B cell (primary cell): ENCODE results near the gene HPD. TPM values are rescaled to one million over a fixed set of nuclear protein-coding genes. Genes with fewer than 3 reads are reported as not detected.

Experiments used
- ATAC-seq: fragments of 200-7000 bp; cut with Tn5 transposase; one replicate; pipeline ENCODE4 v1.10.0; 2021; ENCODE audit warnings: low read depth, mild to moderate bottlenecking, moderate number of reproducible peaks, moderate library complexity
- CTCF ChIA-PET: fragments of 350-600 bp; sonication (Branson Sonifier 250); formaldehyde crosslinking; loops from one replicate; lab custom pipeline; 2021; ENCODE audit warnings: antibody characterized with exemption, inconsistent platforms; lab: Charles Lee
- POLR2A ChIA-PET: fragments of 350-600 bp; sonication (Branson Sonifier 250); formaldehyde crosslinking; loops from one replicate; lab custom pipeline; 2021; ENCODE audit warnings: antibody characterized with exemption; lab: Charles Lee
- DNase-seq: peaks from one replicate; pipeline ENCODE4 v3.0.0; 2013
- H2AFZ ChIP-seq: 2 replicates; pipeline ENCODE4 v1.6.1; 2012; ENCODE audit warnings: mild to moderate bottlenecking, low read depth, low read length; ENCODE audit not compliant: insufficient read depth, poor library complexity, severe bottlenecking
- H3K27ac ChIP-seq, 2 donors: 1 replicate in 1 of 2; 2 replicates in 1 of 2; pipeline ENCODE4 v1.5.1; 2012 to 2013; ENCODE audit warnings: low read length in 2 of 2, mild to moderate bottlenecking in 2 of 2, moderate library complexity in 1 of 2
- H3K27me3 ChIP-seq, 4 experiments: fragments of 200-600 bp in 1 of 4; sonication (generic) in 1 of 4; replicated peaks in 1 of 4; 1 replicate in 2 of 4; 2 replicates in 2 of 4; pipeline versions ENCODE4 v1.6.1 to v1.7.0; 2013 to 2016; ENCODE audit warnings: low read length in 3 of 4, mild to moderate bottlenecking in 2 of 4, mixed read lengths in 1 of 4, moderate library complexity in 1 of 4; ENCODE audit not compliant: insufficient read depth in 4 of 4, control insufficient read depth in 3 of 4; ENCODE audit errors: control extremely low read depth in 1 of 4
- H3K36me3 ChIP-seq, 2 experiments: replicated peaks in 1 of 2; 1 replicate in 1 of 2; 2 replicates in 1 of 2; pipeline versions ENCODE4 v1.6.1 to v1.7.1; 2013; ENCODE audit warnings: low read length in 1 of 2; ENCODE audit not compliant: insufficient read depth in 2 of 2, control insufficient read depth in 1 of 2; ENCODE audit errors: control extremely low read depth in 1 of 2, extremely low read depth in 1 of 2
- H3K4me1 ChIP-seq, 2 donors: fragments of 200-600 bp in 1 of 2; sonication (generic) in 1 of 2; 1 replicate in 1 of 2; 2 replicates in 1 of 2; pipeline versions ENCODE4 v1.5.1 to v1.6.1; 2013 to 2017; ENCODE audit warnings: low read length in 2 of 2; ENCODE audit not compliant: control insufficient read depth in 2 of 2, insufficient read depth in 2 of 2
- H3K4me2 ChIP-seq: replicated peaks from 2 replicates; pipeline ENCODE3; 2012; ENCODE audit warnings: mild to moderate bottlenecking, low read depth, low read length; ENCODE audit not compliant: poor library complexity, severe bottlenecking
- H3K4me3 ChIP-seq, 5 experiments: fragments of 200-600 bp in 1 of 5; sonication (generic) in 1 of 5; 1 replicate in 3 of 5; 2 replicates in 2 of 5; pipeline versions ENCODE4 v1.5.1 to v1.7.0; 2011 to 2016; ENCODE audit warnings: low read length in 4 of 5, mild to moderate bottlenecking in 4 of 5, low read depth in 2 of 5, control low read depth in 1 of 5, moderate library complexity in 1 of 5; ENCODE audit not compliant: insufficient read depth in 1 of 5; ENCODE audit errors: control extremely low read depth in 1 of 5, extremely low read depth in 1 of 5
- H3K79me2 ChIP-seq: fragments of 200-600 bp; sonication (generic); one replicate; pipeline ENCODE4 v1.6.0; 2016; ENCODE audit warnings: low read length; ENCODE audit not compliant: control insufficient read depth, insufficient read depth
- H3K9ac ChIP-seq: fragments of 200-600 bp; sonication (generic); 2 replicates; pipeline ENCODE4 v1.6.1; 2017; ENCODE audit warnings: mild to moderate bottlenecking, low read length, moderate library complexity
- H3K9me3 ChIP-seq, 3 donors: one replicate each; pipeline versions ENCODE4 v1.6.1 to v1.7.1; 2013; ENCODE audit warnings: low read length in 2 of 3; ENCODE audit not compliant: control insufficient read depth in 2 of 3, insufficient read depth in 1 of 3; ENCODE audit errors: control extremely low read depth in 1 of 3
- H4K20me1 ChIP-seq: 2 replicates; pipeline ENCODE4 v1.6.0; 2012; ENCODE audit warnings: mild to moderate bottlenecking, low read length; ENCODE audit not compliant: insufficient read depth, control insufficient read depth, poor library complexity, severe bottlenecking
- H3K27ac Mint-ChIP-seq: one replicate; pipeline ENCODE4 v1.8.0; 2021; ENCODE audit warnings: mixed read lengths
- H3K27me3 Mint-ChIP-seq: one replicate; pipeline ENCODE4 v1.8.0; 2021; ENCODE audit warnings: mixed read lengths
- H3K4me1 Mint-ChIP-seq: one replicate; pipeline ENCODE4 v1.8.0; 2021; ENCODE audit warnings: mixed read lengths
- H3K4me3 Mint-ChIP-seq: one replicate; pipeline ENCODE4 v1.8.0; 2021; ENCODE audit warnings: mixed read lengths
- H3K9me3 Mint-ChIP-seq: one replicate; pipeline ENCODE4 v1.8.0; 2022; ENCODE audit warnings: mixed read lengths; ENCODE audit not compliant: insufficient read depth
- EZH2 ChIP-seq: IDR thresholded peaks from 2 replicates; pipeline ENCODE4 v1.6.1; 2012; ENCODE audit warnings: borderline replicate concordance, low read depth, mild to moderate bottlenecking, moderate library complexity, low read length; ENCODE audit not compliant: insufficient read depth, poor library complexity, severe bottlenecking
- WGBS: methylation state at CpG from one replicate; pipeline ENCODE4 v1.1.5; 2013; ENCODE audit warnings: missing lambda C conversion rate; ENCODE audit not compliant: insufficient coverage; 5-methylcytosine and 5-hydroxymethylcytosine counted together
- intact Hi-C: fragments of 100-400 bp; cut with micrococcal nuclease; formaldehyde crosslinking; loops from one replicate; pipeline ENCODE4 v1.10.0; 2022
- polyA plus RNA-seq: library from polyadenylated mRNA; depleted of rRNA; stranded (reverse); fragments of >200 nt; gene quantifications from 2 replicates; pipeline ENCODE4 v1.2.3, GENCODE V29; 2012
- total RNA-seq, 2 donors: library from RNA; stranded (reverse); fragments of 120-200 nt in 1 of 2; gene quantifications; 1 replicate in 1 of 2; 2 replicates in 1 of 2; pipeline versions ENCODE4 v1.2.3 to v1.2.4, GENCODE V29; 2013 to 2022
- TF ChIP-seq, protein P1 (sequence below): fragments of 200-600 bp; IDR thresholded peaks from one replicate; pipeline ENCODE4 v1.8.0; 2022; ENCODE audit warnings: antibody characterized with exemption, mild to moderate bottlenecking

HPD gene
- total and polyA plus RNA-seq, 2 donors (not counting 1 experiment from before 2014, with no cell fraction given): not detected

DNA sequence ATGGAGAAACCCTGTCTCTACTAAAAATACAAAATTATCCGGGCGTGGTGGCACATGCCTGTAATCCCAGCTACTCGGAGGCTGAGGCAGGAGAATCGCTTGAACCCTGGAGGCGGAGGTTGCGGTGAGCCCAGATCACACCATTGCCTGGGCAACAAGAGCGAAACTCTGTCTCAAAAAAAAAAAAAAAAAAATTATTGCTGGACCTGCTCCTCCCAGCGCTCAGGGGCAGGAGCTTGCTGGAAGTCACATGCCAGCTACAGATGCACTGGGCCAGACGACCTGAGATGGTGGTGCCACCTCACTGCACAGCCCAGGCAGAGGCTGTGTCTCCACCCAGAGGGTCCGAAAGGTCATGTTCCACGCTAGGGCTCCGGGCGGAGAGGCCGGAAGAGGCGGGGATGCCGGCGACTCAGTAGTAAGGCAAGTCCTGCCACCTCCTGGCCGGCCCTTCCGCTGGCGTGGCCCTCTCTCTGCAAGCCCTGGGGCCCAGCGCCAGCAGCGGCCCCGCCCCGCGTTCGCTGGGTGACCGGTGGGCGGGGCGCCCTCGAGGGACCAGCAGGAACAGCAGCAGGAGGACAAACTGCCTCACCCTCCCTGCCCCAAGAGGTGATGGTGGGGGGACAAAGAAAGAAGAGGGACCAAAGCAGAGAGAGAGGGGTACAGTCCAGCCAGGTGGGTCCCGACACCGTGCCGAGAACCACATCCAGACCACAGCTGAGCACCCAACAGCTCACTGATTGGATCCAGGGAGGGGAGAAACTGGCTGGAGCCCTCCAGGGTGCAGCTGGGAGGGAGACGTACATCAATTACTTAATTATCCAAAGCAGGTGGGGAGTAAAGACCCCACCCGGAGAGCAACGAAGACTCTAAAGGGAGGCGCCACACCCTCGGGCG is 61.6 kb downstream of the HPD start:
- ATAC-seq (no peak), DNase-seq (no peak)
- no peak overlapping the region for H3K4me3 ChIP-seq
- no peak overlapping the region for H3K27ac ChIP-seq
- H3K9me3 Mint-ChIP-seq: no peaks in the 10 kb centered on the region
- 90% methylated on average over 32 of the region's 39 CpGs for WGBS
- POLR2A ChIA-PET: interaction anchor here (0.6 to 8.5 kb wide), 3 partner anchors 9 to 215 kb away, joined by 7 to 267 read pairs (median 60); partner anchors contain the start of gene SETD1B
- peaks cover 47% of the 10 kb centered on the region for H3K4me1 Mint-ChIP-seq
- no peak overlapping the region for H3K9ac ChIP-seq
- TF ChIP-seq EZH2: no peak
- TF ChIP-seq, protein P1, sequence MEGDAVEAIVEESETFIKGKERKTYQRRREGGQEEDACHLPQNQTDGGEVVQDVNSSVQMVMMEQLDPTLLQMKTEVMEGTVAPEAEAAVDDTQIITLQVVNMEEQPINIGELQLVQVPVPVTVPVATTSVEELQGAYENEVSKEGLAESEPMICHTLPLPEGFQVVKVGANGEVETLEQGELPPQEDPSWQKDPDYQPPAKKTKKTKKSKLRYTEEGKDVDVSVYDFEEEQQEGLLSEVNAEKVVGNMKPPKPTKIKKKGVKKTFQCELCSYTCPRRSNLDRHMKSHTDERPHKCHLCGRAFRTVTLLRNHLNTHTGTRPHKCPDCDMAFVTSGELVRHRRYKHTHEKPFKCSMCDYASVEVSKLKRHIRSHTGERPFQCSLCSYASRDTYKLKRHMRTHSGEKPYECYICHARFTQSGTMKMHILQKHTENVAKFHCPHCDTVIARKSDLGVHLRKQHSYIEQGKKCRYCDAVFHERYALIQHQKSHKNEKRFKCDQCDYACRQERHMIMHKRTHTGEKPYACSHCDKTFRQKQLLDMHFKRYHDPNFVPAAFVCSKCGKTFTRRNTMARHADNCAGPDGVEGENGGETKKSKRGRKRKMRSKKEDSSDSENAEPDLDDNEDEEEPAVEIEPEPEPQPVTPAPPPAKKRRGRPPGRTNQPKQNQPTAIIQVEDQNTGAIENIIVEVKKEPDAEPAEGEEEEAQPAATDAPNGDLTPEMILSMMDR: no peak
- H4K20me1 ChIP-seq: peaks cover 42% of the 10 kb centered on the region
- no peak overlapping the region for H3K4me2 ChIP-seq
- peaks cover 55% of the 10 kb centered on the region for H3K79me2 ChIP-seq
- CTCF ChIA-PET: interaction anchor here (0.7 to 33.5 kb wide), 8 partner anchors 6 to 121 kb away, joined by 3 to 1947 read pairs (median 40); partner anchors contain the start of genes CFAP251, PSMD9, RHOF and SETD1B
- peaks cover 24 to 55% of the 10 kb centered on the region in 2 donors for H3K4me1 ChIP-seq
- H3K36me3 ChIP-seq: peaks cover 3 to 24% of the 10 kb centered on the region in 2 experiments
- H3K9me3 ChIP-seq: no peaks in the 10 kb centered on the region
- H3K27ac Mint-ChIP-seq: peak overlapping the region; percentile 62
- no peak overlapping the region for H3K4me3 Mint-ChIP-seq
- no peaks in the 10 kb centered on the region for H3K27me3 Mint-ChIP-seq
- intact Hi-C loops: loop anchor here (10.0 kb wide), 1 partner anchor 228 kb away; the partner anchor contains the start of gene BCL7A
- H3K27me3 ChIP-seq: no peaks in the 10 kb centered on the region
- H2AFZ ChIP-seq: no peak overlapping the region
